NCI-H1436 (cell line): ENCODE results near the gene RPS21.

Source experiments
- DNase-seq: peaks from one replicate; lab custom pipeline; 2025; lab: John Stamatoyannopoulos, UW

The RPS21 gene

GRCh38 chr20:62378215-62378614 lies 8.7 kb upstream of the RPS21 start:
- no peak for DNase-seq

- DNase-seq, result no peak
Observed at GRCh38 chr20:62381202-62381797, 5.6 kb upstream of the RPS21 start.

GRCh38 chr20:62381842-62382241 lies 5.1 kb upstream of the RPS21 start:
- DNase-seq, result no peak

- DNase-seq, result peak; percentile 80
Observed at GRCh38 chr20:62382306-62383198, 4.4 kb upstream of the RPS21 start.

- DNase-seq, result no peak
Observed at GRCh38 chr20:62387219-62387913, 463 bp downstream of the RPS21 start.

GRCh38 chr20:62387933-62388635 lies 1.2 kb downstream of the RPS21 start:
- no peak for DNase-seq

GRCh38 chr20:62388839-62389600 lies 2.1 kb downstream of the RPS21 start:
- DNase-seq, result no peak

- DNase-seq, result no peak
Observed at GRCh38 chr20:62389601-62390087, 2.7 kb downstream of the RPS21 start.

GRCh38 chr20:62390317-62391164 lies 3.6 kb downstream of the RPS21 start:
- DNase-seq, result no peak

- no peak for DNase-seq
Observed at GRCh38 chr20:62391165-62392076, 4.5 kb downstream of the RPS21 start.

GRCh38 chr20:62392077-62392418 lies 5.1 kb downstream of the RPS21 start:
- DNase-seq, result no peak

GRCh38 chr20:62392621-62393334 lies 5.9 kb downstream of the RPS21 start:
- DNase-seq, result no peak

- no peak for DNase-seq
Observed at GRCh38 chr20:62393335-62393665, 6.4 kb downstream of the RPS21 start.

GRCh38 chr20:62393830-62394229 lies 6.9 kb downstream of the RPS21 start:
- DNase-seq, result no peak

GRCh38 chr20:62394248-62395245 lies 7.6 kb downstream of the RPS21 start:
- no peak for DNase-seq

GRCh38 chr20:62395311-62396242 lies 8.7 kb downstream of the RPS21 start:
- no peak for DNase-seq
